HT-29 (cell line): ENCODE measurements around the gene ST6GALNAC6. TPM values are rescaled to one million over a fixed set of nuclear protein-coding genes. Genes with fewer than 3 reads are reported as not detected.
"Not testable (repeated sequence)": the region's sequence is repeated elsewhere in the genome, so short reads cannot be mapped to it uniquely, and the experiment has no call there.

Experiments
- DNase-seq: peaks from one replicate; pipeline ENCODE4 v3.0.0-alpha.2; 2015; ENCODE audit warnings: low spot score
- total RNA-seq: library from RNA; depleted of rRNA; stranded (reverse); fragments of >200 nt; shearing (Covaris generic); gene quantifications from 2 replicates; pipeline ENCODE4 v1.2.3, GENCODE V29; 2014

The ST6GALNAC6 gene
- total RNA-seq, 1 experiment from 2014 or later: 14.5 TPM

DNA sequence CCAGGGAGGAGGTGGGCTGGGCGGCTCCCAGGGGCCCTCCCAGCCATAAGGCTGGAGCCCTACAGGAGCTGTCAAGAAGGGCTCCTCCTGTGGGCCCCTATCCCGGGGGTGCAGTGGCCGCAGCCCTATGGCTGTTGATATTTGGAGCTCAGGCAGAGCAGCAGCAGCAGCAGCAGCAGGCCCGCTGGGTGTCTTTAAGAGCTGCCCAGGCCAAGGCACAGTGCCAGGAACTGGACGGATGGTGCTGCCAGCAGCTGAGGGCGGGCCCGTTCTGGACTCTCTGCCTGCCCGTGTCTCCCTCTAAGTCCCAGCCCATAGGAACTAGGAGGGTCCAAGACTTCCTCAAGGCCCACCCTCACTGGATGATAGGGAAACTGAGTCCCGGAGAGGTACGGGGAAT lies 25.5 kb downstream of the ST6GALNAC6 start:
- no peak for DNase-seq

DNA sequence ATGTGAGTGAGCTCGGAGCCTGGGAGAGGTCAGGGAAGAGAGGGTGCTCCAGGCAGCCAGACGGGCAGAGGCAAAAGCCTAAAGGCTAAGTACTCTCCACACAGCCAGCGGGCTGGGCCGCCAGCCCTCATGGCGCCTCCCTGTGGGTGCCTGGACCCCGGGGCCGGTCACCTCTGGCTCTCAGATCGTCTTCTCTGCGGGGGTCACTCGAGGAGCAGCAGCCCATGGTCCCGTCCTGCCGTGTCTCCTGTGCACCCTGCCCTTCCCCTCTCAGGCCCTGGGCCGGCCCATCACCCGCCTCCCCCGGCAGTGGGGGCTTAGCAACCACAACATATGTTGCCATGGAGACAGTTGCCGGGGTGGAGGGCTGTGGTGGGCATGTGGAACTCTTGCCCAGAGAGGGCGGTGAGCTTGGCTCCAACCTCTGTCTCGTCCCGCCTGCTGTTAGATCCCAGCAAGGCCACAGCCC lies 26.1 kb downstream of the ST6GALNAC6 start:
- no peak for DNase-seq

DNA sequence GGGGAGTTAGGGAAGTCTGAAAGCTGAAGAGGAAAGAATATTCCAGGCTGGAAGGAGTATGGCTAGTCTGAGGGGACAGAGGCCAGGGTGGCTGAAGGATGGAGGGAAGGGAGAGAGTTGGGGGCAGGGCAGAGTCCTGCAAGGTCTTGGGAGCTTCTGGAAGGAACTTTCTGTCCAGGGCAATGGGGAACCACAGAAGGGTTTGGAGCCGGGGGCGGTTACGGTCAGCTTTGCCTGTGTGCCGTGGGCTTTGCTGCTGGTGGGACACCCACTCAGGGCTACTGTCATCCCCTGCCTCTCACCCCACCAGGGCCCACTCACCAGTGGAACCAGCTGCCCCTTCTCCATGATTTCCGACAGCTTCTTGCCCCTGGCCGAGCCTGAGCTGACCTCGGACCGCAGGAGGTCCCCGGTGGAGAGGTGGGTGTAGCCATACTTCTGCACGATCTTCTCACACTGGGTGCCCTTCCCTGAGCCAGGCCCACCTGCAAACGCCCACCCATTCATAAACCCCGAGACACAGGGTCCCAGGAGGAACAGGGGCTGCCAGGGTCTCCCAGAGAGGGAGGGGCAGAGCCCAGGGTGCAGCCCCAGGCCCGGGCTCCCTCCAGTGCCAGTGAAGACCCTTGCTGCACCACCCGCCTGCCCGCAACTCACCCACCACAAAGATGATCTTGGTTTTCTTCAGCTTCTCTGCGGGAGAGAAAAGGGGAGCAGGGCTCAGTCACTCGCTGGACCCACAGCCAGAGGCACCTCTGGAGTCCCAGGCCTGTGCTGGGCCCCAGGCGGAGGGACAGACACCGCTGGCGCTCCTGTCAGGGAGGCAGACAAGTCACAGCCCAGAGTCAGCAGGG lies 26.8 kb downstream of the ST6GALNAC6 start:
- no peak for DNase-seq

DNA sequence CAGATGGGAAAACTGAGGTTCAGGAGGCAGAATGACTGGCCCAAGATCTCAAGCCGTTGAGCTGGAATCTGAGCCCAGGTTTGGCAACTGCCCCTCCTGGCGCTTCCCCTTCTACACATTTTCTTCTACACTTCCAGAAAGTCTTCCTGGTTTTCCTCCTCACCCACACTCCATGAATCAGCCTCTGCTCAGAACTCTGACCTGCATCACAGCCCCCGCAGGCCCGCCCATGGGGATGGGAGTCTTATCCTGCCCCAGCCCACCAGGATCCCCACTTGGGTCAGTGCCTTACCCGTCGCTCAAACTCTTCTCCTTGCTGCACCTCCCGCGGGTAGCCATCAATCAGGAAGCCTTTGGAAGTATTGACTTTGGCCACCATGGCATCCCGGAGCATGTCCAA lies 27.9 kb downstream of the ST6GALNAC6 start:
- no peak for DNase-seq

DNA sequence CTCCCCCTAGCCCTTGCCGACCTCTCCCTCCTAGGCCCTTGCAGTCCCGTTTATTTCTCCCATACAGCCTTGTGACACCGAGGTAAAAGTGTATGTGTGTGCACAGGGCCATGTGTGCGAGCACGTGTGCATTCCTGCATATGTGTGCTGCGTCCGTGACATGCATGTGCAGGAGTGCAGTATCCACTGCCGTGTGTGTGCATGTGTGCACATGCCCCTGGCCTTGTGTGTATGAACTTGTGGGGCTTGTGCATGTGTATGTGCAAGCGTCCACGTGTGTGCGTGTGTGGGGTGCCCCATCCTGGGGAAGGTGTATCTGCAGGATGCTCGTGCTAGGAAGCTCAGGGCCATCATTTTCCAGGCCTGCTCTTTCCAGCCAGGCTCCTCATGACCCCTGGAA lies 28.5 kb downstream of the ST6GALNAC6 start:
- DNase-seq: no peak

DNA sequence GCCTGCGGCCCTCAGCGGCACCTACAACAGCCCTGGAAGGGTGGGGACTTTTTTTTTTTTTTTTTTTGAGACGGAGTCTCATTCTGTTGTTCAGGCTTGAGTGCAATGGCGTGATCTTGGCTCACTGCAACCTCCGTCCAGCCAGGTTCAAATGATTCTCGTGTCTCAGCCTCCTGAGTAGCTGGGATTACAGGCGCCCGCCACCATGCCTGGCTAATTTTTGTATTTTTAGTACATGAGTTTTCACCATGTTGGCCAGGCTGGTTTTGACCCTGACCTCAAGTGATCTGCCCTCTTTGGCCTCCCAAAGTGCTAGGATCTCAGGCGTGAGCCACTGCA lies 29.3 kb downstream of the ST6GALNAC6 start:
- DNase-seq: not testable (repeated sequence)

DNA sequence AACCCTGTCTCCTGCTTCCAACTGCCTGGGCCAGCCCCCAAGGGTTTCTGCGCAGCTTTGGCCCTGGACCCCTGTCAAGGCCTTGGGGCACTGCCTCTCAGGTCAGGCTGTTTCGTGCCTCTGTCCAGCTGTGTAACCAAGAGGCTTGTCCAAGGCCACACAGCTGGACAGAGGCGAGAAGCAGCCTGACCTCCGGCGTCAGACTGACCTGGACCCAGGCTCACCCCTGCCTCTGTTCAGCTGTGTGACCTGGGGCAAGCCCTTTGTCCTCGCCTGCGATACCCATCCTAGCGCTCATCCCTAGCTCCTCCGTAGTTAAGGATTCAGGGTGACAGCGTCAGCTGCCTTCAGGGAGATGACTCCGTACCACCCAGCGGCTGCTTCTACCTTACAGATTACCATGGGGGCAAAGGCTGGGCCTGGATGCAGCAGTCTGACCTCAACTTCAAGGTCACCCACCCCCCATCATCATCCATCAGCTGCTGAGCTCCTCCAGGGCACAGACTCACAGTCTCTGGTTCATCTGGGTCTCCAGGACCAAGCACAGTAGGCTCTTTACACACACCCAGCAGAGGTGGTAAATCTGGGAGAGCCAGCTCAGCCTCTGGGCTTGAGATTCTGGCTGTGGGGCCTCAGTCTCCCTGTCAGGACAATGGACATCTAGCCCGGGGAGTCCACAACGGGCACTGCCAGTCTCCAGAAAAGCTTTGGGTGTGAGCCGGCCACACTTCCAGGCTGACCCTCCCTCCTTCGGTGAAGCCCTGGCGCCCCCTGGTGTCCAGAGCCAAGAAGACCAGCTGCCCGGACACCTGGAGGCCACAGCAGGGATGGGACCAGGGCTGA lies 29.9 kb downstream of the ST6GALNAC6 start:
- peak; percentile 94 for DNase-seq

DNA sequence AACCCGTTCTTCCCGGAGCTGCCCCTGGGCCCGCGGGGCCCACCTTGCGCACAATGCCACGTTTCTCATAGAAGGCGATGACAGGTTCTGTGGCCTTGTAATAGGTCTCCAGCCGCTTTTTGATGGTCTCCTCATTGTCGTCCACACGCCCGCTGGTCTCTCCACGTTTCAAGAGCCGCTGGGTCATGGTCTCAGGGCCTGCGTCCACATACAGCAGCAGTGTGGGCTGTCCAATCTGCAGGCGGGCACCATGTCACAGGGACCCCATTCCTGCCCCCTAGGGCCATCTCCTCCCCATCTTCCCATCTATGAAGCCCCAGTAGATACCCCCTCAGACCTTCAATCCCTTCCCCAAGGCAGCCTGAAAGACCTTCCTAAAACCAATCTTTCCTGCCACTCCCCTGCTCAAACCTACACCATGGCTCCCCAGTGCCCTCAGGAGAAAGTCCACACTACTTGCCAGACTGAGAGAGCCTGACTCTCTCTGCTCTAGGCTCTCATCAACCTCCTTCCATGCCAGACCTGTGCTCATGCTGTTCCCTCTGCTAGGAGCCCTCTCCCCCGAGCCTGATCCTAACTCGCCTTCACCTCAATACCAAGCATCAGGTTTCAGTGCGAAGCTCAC lies 31.0 kb downstream of the ST6GALNAC6 start:
- no peak for DNase-seq

DNA sequence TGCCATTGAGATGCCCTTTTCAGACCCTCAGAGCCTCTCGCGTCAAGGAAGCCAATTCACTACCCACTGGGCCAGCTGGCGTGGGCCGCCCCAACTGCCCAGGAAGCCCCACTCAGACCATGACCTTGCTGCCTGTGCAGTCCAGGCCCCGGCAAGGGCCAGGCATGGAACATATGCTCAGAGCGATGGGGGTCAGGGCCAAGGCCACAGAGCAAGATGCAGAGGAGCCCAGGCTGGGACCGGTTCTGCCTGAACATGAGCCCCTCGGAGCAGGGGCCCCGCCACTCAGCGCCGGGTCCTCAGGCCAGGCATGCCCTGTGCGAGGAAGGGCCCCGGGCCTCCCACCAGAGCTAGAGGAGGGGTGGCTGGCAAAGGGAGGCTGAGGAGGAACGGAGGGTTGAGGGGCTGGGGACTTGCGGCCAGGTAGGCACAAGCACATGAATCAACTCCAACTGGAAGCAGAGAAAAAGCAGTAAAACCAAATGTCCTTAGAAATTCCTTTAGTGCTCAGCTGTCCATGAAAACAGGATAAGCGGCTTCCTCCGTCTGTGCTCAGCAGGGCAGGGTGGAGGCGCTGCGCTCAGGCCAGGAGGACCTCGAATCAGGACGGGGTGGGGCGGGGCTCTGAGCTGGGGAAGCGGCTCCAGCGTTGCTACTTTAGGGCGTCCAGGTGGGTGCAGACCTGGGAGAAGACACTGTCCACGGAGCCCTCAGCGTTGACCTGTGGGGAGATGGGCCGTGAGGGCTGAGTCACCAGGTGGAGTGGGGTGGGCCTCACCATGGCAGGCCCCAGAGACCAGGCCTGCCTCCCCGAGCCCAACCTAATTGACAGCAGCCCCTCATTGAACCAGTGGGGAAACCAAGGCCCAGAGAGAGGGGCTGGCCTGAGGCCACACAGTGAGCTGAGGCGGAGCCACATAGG lies 31.8 kb downstream of the ST6GALNAC6 start:
- no peak for DNase-seq

DNA sequence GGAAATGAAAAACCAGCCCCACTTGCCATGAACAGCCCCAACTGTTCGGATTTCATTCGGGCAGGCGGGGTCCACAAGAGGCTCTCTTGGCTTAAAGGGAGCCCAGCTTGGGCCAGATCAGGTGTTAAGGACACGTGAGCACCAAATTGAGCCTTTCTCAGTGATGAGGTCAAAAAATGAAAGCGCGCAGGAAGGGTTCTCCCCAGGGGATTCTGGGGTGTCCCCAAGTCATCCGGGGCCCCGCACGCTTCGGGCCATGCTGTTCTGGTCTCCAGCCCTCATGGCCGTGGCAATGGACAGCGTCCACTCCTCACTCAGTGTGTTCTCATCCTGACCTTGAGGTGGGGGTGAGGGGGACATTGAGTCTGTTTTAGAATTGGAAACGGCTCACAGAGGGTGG lies 32.9 kb downstream of the ST6GALNAC6 start:
- no peak for DNase-seq

DNA sequence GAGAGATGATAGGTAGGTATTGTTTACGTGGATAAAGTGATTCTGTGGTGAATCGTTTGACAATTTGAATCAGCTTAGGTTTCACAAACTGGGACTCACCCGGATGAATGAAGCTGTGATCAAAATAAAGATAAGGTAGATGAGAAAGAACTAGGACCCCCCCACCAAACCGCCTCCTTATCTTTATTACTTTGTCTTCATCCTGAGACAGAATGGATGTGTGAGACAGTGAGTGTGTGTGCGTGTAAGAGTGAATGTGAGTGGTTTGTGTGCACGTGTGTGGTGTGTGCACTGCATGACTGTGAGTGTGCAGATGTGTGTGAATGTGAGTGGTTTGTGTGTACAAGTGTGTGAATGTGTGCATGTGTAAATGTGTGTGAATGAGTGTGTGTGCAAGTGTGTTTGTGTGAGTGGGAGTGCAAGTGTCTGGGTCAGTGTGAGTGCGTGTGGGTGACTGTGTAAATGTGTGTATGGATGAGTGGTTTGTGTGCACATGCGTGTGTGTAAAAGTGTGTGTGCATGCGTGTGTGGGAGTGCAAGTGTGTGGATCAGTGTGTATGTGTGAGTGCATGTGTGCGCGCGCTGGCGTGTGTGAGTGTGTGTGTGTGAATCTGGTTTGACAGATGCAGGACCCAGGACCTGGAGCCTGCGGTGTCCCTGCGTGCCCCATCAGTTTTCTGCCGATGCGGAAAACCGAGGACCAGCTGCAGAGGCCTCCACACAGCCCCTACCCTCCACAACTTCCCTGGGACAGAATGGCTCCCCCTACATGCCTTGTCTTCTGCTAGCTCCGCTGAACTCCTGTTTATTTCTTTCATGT lies 33.5 kb downstream of the ST6GALNAC6 start:
- DNase-seq: no peak

DNA sequence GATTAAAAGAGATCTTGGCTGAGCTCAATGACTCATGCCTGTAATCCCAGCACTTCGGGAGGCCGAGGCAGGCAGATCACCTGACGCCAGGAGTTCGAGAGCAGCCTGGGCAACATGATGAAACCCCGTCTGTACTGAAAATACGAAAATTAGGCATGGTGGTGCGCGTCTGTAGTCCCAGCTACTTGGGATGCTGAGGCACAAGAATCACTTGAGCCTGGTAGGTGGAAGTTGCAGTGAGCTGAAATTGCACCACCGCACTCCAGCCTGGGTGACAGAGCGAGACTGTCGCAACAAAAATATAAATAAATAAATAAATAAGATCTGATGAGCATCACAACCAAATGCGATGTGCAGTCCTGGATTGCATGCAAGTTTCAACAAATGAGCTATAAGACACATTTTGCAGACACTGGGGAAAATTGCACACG lies 36.2 kb downstream of the ST6GALNAC6 start:
- no peak for DNase-seq

DNA sequence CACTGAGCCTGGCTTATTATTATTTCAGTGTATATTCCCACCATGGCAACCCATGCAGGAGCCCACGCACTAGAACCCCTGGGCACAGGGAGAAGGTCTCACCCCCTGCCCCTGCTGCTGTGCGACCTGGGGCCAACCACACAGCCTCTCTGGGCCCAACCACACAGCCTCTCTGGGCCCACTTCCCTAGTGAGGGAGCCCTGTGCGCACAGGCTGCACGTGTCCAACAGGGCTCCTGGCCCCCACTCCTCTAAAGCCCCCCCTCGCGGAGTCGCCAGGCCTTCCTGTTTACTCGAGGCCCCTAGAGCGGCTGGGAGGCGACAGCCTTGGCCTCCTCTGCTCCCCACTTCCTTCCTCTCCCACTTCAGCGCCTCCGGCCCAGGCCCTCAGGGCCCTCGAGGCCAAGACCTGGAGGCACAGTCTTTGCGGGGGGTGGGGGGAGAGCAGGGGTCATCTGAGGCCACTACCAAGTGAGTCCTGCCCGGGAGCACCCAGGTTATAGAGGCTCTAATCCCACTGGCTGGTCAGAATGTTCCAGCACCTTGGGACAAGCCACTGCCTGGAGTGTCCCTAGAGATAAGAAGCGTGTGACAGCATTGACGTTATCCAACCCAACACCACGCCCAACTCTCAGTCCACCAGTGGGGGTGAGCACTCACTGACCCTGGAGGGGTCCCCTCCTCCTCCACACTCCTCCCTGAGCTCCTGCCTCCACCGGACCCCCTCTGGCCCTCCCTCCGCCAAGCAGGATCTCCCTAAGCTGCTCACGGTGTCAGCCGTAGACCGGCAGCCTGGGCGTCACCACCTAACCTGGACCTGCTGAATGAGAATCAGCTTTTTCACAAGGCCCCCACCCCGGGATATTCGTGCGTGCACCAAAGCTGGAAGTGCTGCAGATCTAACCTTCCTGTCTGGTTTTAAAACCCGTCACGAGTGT lies 37.1 kb downstream of the ST6GALNAC6 start:
- DNase-seq: no peak

DNA sequence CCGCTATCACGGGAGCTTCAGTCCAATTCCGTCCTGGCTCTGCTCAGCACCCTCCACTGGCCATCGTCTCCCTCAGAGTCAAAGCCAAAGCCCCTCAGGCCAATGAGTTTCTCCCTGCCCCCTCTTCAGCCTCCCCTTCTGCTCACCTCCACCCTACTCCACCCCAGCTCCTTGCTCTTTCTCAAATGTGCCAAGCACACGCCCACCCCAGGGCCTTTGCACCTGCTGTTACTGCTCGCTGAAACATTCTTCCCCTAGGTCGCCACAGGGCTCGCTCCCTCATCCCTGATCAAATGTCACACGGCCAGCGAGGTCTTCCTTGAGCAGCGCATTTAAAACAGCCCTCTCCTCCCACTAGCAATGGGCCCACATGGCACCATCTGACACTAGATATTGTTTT lies 38.6 kb downstream of the ST6GALNAC6 start:
- DNase-seq: no peak

DNA sequence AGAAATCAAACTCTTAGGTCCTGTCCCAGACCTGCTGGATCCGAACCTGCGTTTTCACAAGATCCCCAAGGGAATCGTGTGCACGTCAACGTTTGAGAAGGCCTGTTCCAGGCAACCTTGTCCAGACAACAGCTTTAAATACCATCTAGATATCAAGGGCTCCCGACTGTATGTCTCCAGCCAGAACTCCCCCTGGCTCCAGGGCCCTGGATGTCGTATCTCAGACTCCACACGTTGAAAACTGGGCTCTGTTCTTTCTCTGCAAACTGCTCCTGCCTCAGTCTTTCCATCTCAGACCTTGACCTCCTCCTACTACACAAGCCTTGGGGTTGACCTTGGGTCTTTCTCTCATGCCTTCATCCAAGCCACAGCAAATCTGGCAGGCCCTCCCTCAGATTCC lies 39.1 kb downstream of the ST6GALNAC6 start:
- DNase-seq: no peak

DNA sequence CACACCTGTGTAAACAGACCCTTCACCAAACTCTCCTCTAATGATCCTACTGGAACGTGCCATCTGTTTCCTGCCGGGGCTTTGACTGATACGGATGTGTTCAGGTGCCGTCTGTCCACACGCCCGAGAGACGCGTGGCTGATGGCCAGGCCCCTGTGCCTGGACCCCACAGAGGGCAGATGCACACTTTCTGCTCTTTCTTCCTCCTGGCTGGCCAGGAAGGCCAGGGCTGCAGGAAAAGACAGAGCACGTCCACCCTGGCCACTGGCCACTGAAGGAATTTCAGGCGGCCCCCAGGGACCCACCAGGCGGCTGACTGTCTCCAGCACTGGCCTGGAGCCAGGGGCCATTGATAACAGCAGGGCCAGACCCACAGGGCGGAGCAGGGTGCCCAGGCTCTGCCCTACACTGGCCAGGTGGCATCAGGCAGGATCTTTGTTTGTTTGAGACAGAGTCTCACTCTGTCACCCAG lies 41.3 kb downstream of the ST6GALNAC6 start:
- DNase-seq: peak; percentile 42

DNA sequence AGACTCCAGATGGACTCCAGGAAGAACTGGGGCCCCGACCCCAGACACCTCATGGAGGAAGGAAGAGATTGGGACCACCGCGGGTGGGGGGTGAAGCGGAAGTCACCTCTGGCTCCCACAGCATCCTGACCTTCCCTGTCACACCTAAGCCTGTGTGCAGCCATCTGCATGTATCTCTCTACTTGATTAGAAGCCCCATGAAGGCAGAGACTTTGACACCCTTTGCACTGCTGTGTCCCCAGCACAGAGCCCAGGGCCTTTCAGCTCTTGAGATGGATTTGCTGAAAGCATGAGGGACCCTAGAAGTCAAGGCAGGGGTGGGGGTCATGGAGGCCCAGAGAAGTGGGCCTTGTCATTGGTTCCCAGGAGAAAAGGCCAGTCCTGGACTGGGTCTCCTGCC lies 42.1 kb downstream of the ST6GALNAC6 start:
- DNase-seq: no peak

DNA sequence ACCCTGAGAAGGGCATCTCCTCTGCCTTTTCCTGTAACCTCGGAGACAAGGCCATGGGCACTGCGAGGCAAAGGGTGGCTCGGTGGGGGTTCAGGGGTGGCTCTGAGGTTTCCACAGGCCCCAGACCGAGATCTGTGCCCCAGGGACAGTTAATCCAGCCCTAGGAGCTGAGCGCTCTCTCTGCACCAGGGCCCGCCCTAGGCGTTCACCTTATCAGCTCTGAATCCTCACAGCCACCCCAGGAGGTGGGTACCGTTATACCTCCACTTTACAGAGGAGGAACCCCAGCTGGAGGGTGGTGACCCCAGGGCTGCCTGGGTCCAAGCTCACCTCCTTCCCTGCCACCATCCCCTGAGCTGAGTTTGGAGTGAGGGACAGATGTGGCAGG lies 42.7 kb downstream of the ST6GALNAC6 start:
- no peak for DNase-seq
